G401 (cell line): Measurements from ENCODE around the gene KLRK1. TPM values are rescaled to one million over a fixed set of nuclear protein-coding genes. Genes with fewer than 3 reads are reported as not detected.
"Not testable (repeated sequence)": the region's sequence is repeated elsewhere in the genome, so short reads cannot be mapped to it uniquely, and the experiment has no call there.

ENCODE experiments used
- DNase-seq: peaks from one replicate; pipeline ENCODE4 v3.0.0-alpha.2; 2015; ENCODE audit warnings: low spot score
- in situ Hi-C: cut with HindIII; loops from 2 replicates; pipeline ENCODE4 v1.10.0; 2016; ENCODE audit warnings: low sequenced_read_pairs, mixed read lengths
- total RNA-seq: library from RNA; depleted of rRNA; stranded (reverse); fragments of >200 nt; shearing (Covaris generic); gene quantifications from 2 replicates; pipeline ENCODE4 v1.2.3, GENCODE V29; 2014

Gene KLRK1
- total RNA-seq, 1 experiment from 2014 or later = not detected

DNA sequence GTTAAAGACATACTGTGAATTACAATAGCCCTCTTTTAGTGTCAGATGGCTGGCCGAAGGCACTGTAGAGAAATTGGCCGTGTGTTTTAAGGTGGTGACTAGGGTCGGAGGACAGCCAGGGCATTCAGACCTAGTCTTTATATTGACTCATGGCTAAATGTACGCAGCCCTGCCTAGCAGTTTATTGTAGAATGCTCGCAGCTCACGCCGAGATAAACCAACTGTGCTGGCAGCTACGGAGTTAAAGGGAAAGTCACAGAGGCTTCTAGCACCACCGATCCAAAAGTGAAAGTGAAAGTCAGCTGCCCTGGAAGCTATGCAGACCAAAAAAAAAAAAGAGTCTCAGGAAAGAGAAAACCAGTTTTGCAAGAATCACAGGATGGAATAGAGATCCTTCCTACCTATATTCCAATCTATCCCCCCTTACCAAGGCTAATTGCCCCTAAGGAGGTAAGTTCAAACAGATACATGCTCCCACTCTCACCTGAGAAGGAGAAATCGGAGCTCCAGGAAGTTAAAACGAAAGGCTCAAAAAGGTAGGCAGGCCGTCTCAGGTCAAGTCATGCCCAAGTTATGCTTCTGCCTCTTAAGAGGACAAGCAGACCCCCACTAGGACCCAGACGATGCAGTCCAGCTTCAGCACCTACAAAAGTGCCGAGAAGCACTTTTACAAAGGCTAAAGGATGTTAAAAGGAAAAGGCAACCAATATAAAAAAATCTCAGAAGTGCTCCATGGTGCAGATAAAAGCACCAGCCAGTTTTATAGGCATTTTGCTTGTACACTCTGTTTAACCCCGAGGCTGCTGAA, 24.8 kb downstream of the KLRK1 start:
- in situ Hi-C loops = no loop called here
- peak; percentile 83 for DNase-seq

- in situ Hi-C loops = no loop called here
- DNase-seq = peak; percentile 62
These were observed 25.7 kb downstream of the KLRK1 start for GRCh38 chr12:10363914-10364814.

GRCh38 chr12:10363658-10363913, 26.3 kb downstream of the KLRK1 start:
- in situ Hi-C loops = no loop called here
- no peak for DNase-seq

GRCh38 chr12:10362828-10363657, 26.8 kb downstream of the KLRK1 start:
- no peak for DNase-seq
- in situ Hi-C loops = no loop called here

DNA sequence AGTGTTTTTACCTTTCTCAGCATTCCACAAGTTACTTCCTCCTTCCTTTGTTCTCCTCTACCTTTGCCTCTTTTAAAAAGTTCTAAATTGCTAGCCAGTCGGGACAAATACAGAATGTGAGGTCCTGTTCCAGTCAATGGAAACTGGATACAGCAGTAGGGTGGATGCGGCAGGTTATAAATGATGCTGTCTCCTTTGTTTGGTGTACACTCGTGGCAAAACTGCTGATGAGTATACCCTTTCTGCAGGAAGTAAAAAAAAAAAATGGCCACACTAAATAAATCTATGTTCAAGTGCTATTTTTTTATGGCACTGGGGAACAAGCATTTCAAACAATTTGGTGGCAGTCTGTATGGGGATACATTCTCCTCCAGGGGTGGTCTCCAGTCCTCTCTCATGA, 27.5 kb downstream of the KLRK1 start:
- DNase-seq = no peak
- in situ Hi-C loops = no loop called here

- in situ Hi-C loops = no loop called here
- DNase-seq = no peak
These were observed 28.2 kb downstream of the KLRK1 start for GRCh38 chr12:10361622-10362021.

- DNase-seq = no peak
- in situ Hi-C loops = no loop called here
These were observed 28.8 kb downstream of the KLRK1 start for GRCh38 chr12:10361084-10361483.

- in situ Hi-C loops = no loop called here
These were observed 30.9 kb downstream of the KLRK1 start for GRCh38 chr12:10358969-10359368.

DNA sequence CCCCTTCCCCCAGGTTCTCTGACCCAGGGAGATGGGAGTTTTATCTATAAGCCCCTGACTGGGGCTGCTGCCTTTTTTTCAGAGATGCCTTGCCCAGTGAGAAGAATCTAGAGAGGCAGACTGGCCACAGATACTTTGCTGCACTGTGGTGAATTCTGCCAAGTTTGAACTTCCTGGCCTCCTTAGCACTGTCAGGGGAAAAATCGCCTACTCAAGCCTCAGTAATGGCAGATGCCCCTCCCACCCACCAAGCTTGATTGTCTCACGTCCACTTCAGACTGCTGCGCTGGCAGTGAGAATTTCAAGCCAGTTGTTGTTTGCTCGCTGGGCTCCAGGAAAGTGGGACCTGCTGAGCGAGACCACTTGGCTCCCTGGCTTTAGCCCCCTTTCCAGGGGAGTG, 31.7 kb downstream of the KLRK1 start:
- no peak for DNase-seq
- in situ Hi-C loops = no loop called here

More at GRCh38 chr12:10358969-10359368, 30.9 kb downstream of the KLRK1 start:
- DNase-seq = no peak

- no peak for DNase-seq
- in situ Hi-C loops = no loop called here
These were observed 35.3 kb downstream of the KLRK1 start for GRCh38 chr12:10354502-10354901.

- no peak for DNase-seq
- in situ Hi-C loops = no loop called here
These were observed 35.8 kb downstream of the KLRK1 start for GRCh38 chr12:10354071-10354470.

GRCh38 chr12:10351457-10351856, 38.4 kb downstream of the KLRK1 start:
- DNase-seq, in situ Hi-C loops: not testable (repeated sequence)

DNA sequence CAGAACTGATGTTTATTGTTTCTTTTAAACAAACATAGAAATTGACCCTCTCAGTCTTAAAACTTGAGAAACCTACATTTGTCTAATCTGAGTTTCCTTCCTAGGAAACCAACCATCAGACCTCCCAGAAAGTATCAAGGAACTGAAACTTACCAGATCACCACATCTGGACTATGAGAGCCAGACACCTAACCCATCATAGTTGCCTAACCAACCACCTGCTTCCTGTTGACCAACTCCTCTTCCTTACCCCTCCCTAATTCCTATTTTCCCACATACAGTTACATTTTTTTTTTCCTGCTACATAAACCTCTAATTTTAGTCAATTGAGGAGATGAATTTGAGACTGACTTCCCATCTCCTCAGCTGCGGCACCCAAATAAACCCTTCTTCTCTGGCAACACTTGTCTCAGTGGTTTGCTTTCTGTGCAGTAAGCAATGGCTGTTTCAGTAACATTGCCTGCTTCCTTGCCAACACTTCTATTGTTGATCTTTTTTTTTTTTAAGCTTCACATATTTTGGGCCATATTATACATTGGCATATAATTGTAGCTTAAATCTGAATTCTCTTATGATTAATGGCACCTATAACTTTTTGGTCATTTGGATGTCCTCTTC, 47.8 kb downstream of the KLRK1 start:
- DNase-seq = no peak
- in situ Hi-C loops = no loop called here

- in situ Hi-C loops, DNase-seq: not testable (repeated sequence)
These were observed 48.9 kb downstream of the KLRK1 start for GRCh38 chr12:10340946-10341345.

- DNase-seq = no peak
- in situ Hi-C loops = no loop called here
These were observed 50.6 kb downstream of the KLRK1 start for GRCh38 chr12:10339053-10339840.

GRCh38 chr12:10338470-10338869, 51.4 kb downstream of the KLRK1 start:
- in situ Hi-C loops, DNase-seq: not testable (repeated sequence)

- in situ Hi-C loops, DNase-seq: not testable (repeated sequence)
These were observed 53.6 kb downstream of the KLRK1 start for GRCh38 chr12:10336196-10336595.

DNA sequence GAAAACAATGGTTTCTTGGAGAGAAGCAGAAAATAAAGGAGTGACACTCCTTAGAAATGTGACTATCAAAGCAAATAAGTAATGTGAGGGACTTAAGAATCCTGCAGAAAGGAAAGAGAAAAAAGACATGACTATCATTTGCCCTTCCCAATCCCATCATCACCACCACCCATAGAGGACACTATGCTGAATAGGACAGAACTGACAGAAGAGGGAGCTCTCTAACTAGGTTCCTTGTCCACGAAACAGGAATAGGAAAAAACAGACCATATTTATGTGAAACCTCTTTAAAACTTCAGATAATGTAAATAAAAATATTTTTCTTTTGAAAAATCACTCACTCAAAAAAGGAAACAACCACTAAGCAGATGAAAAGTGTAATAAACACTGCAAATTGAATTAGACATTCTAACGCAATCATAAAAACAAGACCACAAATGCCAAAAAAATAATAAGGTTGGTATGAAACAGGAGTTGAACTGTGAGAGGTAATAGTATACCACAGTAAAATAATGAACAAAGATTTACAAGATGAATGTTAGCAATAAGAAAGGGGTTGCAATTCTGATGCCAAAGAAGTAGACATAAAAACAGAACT, 58.1 kb downstream of the KLRK1 start:
- DNase-seq = peak; percentile 37
- in situ Hi-C loops = no loop called here
